WTC11 (cell line): ENCODE data around the gene PIANP. TPM values are rescaled to one million over a fixed set of nuclear protein-coding genes. Genes with fewer than 3 reads are reported as not detected.

ENCODE experiments used
- ATAC-seq: fragments of 200-7000 bp; cut with Tn5 transposase; 2 replicates; pipeline ENCODE4 v1.10.0; 2021; ENCODE audit warnings: mild to moderate bottlenecking, moderate library complexity
- CTCF ChIA-PET: fragments of 300-600 bp; sonication (Branson Sonifier 250); formaldehyde crosslinking; loops from one replicate; lab custom pipeline; 2021; ENCODE audit warnings: antibody characterized with exemption; lab: Charles Lee
- POLR2A ChIA-PET: fragments of 350-600 bp; sonication (Branson Sonifier 250); formaldehyde crosslinking; loops from one replicate; lab custom pipeline; 2021; ENCODE audit warnings: antibody characterized with exemption; lab: Charles Lee
- DNase-seq: peaks from one replicate; pipeline ENCODE4 v3.0.0; 2021; ENCODE audit warnings: low spot score
- H3K27ac Mint-ChIP-seq: 2 replicates; pipeline ENCODE4 v1.8.0; 2021; ENCODE audit warnings: mixed read lengths
- H3K27me3 Mint-ChIP-seq: 2 replicates; pipeline ENCODE4 v1.8.0; 2021; ENCODE audit warnings: low read depth, mild to moderate bottlenecking, moderate library complexity, mixed read lengths
- H3K36me3 Mint-ChIP-seq: 2 replicates; pipeline ENCODE4 v1.8.0; 2021; ENCODE audit warnings: mixed read lengths
- H3K4me1 Mint-ChIP-seq: 2 replicates; pipeline ENCODE4 v1.8.0; 2022; ENCODE audit warnings: mixed read lengths
- H3K4me3 Mint-ChIP-seq: 2 replicates; pipeline ENCODE4 v1.8.0; 2021; ENCODE audit warnings: mild to moderate bottlenecking, moderate library complexity, mixed read lengths
- H3K9me3 Mint-ChIP-seq: 2 replicates; pipeline ENCODE4 v1.8.0; 2021; ENCODE audit warnings: mixed read lengths
- CREM ChIP-seq: sonication (generic); formaldehyde crosslinking; IDR thresholded peaks from 2 replicates; pipeline ENCODE4 v1.8.1; 2022; ENCODE audit warnings: mild to moderate bottlenecking, missing genetic modification reagents, moderate library complexity
- EMX1 ChIP-seq: fragments of 250-450 bp; sonication (Bioruptor Pico); IDR thresholded peaks from 2 replicates; pipeline ENCODE4 v1.8.0; 2021; ENCODE audit warnings: mild to moderate bottlenecking
- FOXJ3 ChIP-seq: sonication (generic); formaldehyde crosslinking; IDR thresholded peaks from 2 replicates; pipeline ENCODE4 v1.9.0; 2021; ENCODE audit warnings: missing genetic modification reagents, mild to moderate bottlenecking, borderline replicate concordance
- FOXP1 ChIP-seq: sonication (generic); formaldehyde crosslinking; IDR thresholded peaks from 2 replicates; pipeline ENCODE4 v1.8.0; 2022; ENCODE audit warnings: missing genetic modification reagents, mild to moderate bottlenecking, moderate library complexity, borderline replicate concordance
- JAZF1 ChIP-seq: fragments of 250-450 bp; sonication (Bioruptor Pico); IDR thresholded peaks from 2 replicates; pipeline ENCODE4 v1.9.0; 2021; ENCODE audit warnings: moderate library complexity, mild to moderate bottlenecking, inconsistent platforms
- PRRX2 ChIP-seq: fragments of 250-450 bp; sonication (Bioruptor Pico); IDR thresholded peaks from 2 replicates; pipeline ENCODE4 v1.8.0; 2021; ENCODE audit warnings: mild to moderate bottlenecking
- SMAD3 ChIP-seq: sonication (generic); formaldehyde crosslinking; IDR thresholded peaks from 2 replicates; pipeline ENCODE4 v1.8.0; 2022; ENCODE audit warnings: missing genetic modification reagents, mild to moderate bottlenecking, borderline replicate concordance
- TEAD1 ChIP-seq: sonication (generic); formaldehyde crosslinking; IDR thresholded peaks from 2 replicates; pipeline ENCODE4 v1.8.0; 2022; ENCODE audit warnings: mild to moderate bottlenecking, missing genetic modification reagents
- ZBTB21 ChIP-seq: sonication (generic); formaldehyde crosslinking; IDR thresholded peaks from 2 replicates; pipeline ENCODE4 v1.8.1; 2023; ENCODE audit warnings: mild to moderate bottlenecking, missing genetic modification reagents, borderline replicate concordance
- ZNF121 ChIP-seq: sonication (generic); formaldehyde crosslinking; IDR thresholded peaks from 2 replicates; pipeline ENCODE4 v1.8.0; 2023; ENCODE audit warnings: missing genetic modification reagents
- total RNA-seq: library from RNA; stranded (reverse); gene quantifications from 3 replicates; pipeline ENCODE4 v1.2.3, GENCODE V29; 2021
- TF ChIP-seq, protein P1 (sequence below): sonication (generic); formaldehyde crosslinking; IDR thresholded peaks from 2 replicates; pipeline ENCODE4 v1.8.0; 2023; ENCODE audit warnings: missing genetic modification reagents, mild to moderate bottlenecking, borderline replicate concordance
- TF ChIP-seq, protein P2 (sequence below): sonication (generic); formaldehyde crosslinking; IDR thresholded peaks from 2 replicates; pipeline ENCODE4 v1.8.0; 2023; ENCODE audit warnings: mild to moderate bottlenecking, missing genetic modification reagents
- TF ChIP-seq, protein P3 (sequence below): fragments of 250-450 bp; sonication (Bioruptor Pico); IDR thresholded peaks from 2 replicates; pipeline ENCODE4 v1.9.0; 2021; ENCODE audit warnings: mild to moderate bottlenecking
- TF ChIP-seq, protein P4 (sequence below): fragments of 250-450 bp; sonication (Bioruptor Pico); IDR thresholded peaks from 2 replicates; pipeline ENCODE4 v1.8.0; 2021; ENCODE audit warnings: mild to moderate bottlenecking

Gene PIANP
- total RNA-seq, 1 experiment from 2014 or later: 7.7 TPM

DNA sequence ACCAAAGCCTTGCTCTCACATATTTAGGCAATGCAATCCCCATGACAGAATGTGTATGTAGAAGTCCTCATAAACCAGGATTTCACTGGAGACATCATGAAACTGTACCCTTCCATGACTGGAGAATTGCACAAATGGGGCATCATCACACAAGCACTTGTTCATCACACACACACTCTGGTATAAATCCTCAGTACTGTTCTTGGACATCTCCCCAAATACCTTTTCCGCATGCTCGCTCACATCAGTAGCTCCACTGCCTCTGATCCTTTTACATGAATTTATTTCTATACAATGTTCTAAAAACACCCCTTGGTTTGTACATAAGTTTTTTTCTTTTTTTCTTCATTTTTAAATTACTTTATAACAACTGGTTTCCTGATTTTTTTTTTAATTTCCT, 34.4 kb downstream of the PIANP start (continued):
- TF ChIP-seq SMAD3 (CRISPR knock-in tag): no peak

DNA sequence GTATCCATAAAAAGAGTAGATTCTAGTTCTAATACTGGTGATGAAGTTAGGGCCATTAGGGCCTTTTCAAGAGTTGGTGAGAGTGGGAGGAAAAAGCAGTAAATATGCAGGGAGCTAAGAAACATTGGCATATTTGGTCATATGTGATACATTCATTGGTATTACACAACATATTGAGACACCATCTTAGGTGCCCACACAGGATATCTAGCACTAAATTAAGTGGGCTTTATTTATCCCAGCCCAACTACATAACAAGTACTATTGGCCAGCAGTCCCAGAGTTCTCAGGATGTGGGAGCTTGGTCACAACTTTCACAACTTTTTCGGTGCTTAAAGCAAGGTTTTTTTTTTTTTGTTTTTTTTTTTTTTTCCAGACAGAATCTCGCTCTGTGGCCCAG, 35.7 kb downstream of the PIANP start:
- no peaks in the 10 kb centered on the region for H3K9me3 Mint-ChIP-seq
- DNase-seq (no peak), ATAC-seq (no peak)
- TF ChIP-seq FOXP1 (CRISPR knock-in tag) (no peak), ZNF121 (CRISPR knock-in tag) (no peak), JAZF1 (CRISPR knock-in tag) (no peak), EMX1 (CRISPR knock-in tag) (no peak), FOXJ3 (CRISPR knock-in tag) (no peak), CREM (no peak)
- TF ChIP-seq, protein P1, sequence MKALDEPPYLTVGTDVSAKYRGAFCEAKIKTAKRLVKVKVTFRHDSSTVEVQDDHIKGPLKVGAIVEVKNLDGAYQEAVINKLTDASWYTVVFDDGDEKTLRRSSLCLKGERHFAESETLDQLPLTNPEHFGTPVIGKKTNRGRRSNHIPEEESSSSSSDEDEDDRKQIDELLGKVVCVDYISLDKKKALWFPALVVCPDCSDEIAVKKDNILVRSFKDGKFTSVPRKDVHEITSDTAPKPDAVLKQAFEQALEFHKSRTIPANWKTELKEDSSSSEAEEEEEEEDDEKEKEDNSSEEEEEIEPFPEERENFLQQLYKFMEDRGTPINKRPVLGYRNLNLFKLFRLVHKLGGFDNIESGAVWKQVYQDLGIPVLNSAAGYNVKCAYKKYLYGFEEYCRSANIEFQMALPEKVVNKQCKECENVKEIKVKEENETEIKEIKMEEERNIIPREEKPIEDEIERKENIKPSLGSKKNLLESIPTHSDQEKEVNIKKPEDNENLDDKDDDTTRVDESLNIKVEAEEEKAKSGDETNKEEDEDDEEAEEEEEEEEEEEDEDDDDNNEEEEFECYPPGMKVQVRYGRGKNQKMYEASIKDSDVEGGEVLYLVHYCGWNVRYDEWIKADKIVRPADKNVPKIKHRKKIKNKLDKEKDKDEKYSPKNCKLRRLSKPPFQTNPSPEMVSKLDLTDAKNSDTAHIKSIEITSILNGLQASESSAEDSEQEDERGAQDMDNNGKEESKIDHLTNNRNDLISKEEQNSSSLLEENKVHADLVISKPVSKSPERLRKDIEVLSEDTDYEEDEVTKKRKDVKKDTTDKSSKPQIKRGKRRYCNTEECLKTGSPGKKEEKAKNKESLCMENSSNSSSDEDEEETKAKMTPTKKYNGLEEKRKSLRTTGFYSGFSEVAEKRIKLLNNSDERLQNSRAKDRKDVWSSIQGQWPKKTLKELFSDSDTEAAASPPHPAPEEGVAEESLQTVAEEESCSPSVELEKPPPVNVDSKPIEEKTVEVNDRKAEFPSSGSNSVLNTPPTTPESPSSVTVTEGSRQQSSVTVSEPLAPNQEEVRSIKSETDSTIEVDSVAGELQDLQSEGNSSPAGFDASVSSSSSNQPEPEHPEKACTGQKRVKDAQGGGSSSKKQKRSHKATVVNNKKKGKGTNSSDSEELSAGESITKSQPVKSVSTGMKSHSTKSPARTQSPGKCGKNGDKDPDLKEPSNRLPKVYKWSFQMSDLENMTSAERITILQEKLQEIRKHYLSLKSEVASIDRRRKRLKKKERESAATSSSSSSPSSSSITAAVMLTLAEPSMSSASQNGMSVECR (CRISPR knock-in tag): no peak
- TF ChIP-seq, protein P2, sequence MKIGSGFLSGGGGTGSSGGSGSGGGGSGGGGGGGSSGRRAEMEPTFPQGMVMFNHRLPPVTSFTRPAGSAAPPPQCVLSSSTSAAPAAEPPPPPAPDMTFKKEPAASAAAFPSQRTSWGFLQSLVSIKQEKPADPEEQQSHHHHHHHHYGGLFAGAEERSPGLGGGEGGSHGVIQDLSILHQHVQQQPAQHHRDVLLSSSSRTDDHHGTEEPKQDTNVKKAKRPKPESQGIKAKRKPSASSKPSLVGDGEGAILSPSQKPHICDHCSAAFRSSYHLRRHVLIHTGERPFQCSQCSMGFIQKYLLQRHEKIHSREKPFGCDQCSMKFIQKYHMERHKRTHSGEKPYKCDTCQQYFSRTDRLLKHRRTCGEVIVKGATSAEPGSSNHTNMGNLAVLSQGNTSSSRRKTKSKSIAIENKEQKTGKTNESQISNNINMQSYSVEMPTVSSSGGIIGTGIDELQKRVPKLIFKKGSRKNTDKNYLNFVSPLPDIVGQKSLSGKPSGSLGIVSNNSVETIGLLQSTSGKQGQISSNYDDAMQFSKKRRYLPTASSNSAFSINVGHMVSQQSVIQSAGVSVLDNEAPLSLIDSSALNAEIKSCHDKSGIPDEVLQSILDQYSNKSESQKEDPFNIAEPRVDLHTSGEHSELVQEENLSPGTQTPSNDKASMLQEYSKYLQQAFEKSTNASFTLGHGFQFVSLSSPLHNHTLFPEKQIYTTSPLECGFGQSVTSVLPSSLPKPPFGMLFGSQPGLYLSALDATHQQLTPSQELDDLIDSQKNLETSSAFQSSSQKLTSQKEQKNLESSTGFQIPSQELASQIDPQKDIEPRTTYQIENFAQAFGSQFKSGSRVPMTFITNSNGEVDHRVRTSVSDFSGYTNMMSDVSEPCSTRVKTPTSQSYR (CRISPR knock-in tag): no peak
- no peaks in the 10 kb centered on the region; the same call in 1 of the 2 replicates for H3K27me3 Mint-ChIP-seq
- H3K4me1 Mint-ChIP-seq: peaks cover 6% of the 10 kb centered on the region
- no peak overlapping the region for H3K4me3 Mint-ChIP-seq
- peaks cover 22% of the 10 kb centered on the region for H3K36me3 Mint-ChIP-seq
- POLR2A ChIA-PET: no interaction called here
- H3K27ac Mint-ChIP-seq: no peak overlapping the region
- CTCF ChIA-PET: interaction anchor here (0.6 to 1.8 kb wide), 6 partner anchors 20 to 217 kb away, joined by 3 to 9 read pairs (median 4); partner anchors contain the start of gene ZNF384

DNA sequence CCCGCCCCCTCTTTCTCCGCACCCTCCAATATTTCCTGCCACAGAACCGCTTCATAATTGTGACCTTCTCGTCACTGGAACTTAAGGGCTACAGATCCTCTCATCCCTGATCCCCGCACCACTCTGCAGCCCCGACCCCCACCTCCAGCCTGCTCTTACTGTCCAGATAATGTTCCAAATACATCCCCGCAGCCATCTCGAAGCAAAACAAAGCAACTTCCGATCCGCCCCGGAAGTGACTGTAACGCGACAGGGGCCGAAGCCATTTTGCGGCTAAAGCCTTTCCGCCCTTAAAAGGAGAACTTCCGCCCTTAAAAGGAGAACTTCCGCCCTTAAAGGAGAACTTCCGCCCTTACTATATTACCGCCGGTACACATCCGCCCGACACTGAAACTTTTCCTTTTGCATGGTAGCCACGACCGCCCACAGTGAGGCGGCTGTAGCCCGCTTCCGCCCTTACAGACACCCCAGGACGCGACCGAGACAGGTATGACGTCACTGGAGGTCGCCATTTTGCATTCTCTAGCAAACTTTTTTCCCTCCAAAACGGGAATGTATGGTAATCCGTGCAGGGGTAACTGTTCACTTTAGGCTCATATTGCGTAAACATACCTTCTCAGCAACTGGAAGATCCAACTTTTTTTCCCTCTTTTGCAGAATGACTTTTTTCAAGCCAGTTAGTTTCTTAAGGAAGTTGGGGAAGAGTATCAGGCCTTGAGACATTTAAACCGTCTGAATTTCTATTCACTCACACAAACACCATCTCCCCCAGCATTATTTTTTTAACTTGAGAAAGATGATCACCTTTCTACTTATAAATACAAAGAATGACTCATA, 37.5 kb downstream of the PIANP start, which contains the start of gene ING4:
Gene ING4, minus strand, starts transcription at position 214 of the 837 bp plus-strand sequence. Its CDS starts 18 bp downstream, at position 196.
- ATAC-seq: peak; percentile 96
- ChIA-PET CTCF (interaction anchor here (0.6 to 1.8 kb wide), 4 partner anchors 26 to 1626 kb away, joined by 3 to 9 read pairs (median 3); partner anchors contain the start of genes CDCA3 and ZNF384), POLR2A (interaction anchor here (0.6 kb wide), 1 partner anchor 189 kb away, joined by 3 read pairs; the partner anchor contains the start of gene USP5)
- DNase-seq: peak; percentile 94
- Mint-ChIP-seq H3K27ac (peak within 1 kb of the TSS; percentile 98), H3K4me3 (peak within 1 kb of the TSS; percentile 98), H3K36me3 (peaks cover 15% of the 10 kb centered on the region), H3K9me3 (no peaks in the 10 kb centered on the region), H3K27me3 (no peaks in the 10 kb centered on the region; the same call in 1 of the 2 replicates), H3K4me1 (peaks cover 6% of the 10 kb centered on the region)
- TF ChIP-seq, protein P3, sequence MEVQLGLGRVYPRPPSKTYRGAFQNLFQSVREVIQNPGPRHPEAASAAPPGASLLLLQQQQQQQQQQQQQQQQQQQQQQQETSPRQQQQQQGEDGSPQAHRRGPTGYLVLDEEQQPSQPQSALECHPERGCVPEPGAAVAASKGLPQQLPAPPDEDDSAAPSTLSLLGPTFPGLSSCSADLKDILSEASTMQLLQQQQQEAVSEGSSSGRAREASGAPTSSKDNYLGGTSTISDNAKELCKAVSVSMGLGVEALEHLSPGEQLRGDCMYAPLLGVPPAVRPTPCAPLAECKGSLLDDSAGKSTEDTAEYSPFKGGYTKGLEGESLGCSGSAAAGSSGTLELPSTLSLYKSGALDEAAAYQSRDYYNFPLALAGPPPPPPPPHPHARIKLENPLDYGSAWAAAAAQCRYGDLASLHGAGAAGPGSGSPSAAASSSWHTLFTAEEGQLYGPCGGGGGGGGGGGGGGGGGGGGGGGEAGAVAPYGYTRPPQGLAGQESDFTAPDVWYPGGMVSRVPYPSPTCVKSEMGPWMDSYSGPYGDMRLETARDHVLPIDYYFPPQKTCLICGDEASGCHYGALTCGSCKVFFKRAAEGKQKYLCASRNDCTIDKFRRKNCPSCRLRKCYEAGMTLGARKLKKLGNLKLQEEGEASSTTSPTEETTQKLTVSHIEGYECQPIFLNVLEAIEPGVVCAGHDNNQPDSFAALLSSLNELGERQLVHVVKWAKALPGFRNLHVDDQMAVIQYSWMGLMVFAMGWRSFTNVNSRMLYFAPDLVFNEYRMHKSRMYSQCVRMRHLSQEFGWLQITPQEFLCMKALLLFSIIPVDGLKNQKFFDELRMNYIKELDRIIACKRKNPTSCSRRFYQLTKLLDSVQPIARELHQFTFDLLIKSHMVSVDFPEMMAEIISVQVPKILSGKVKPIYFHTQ: no peak
- TF ChIP-seq EMX1 (CRISPR knock-in tag) (no peak), FOXP1 (CRISPR knock-in tag) (no peak), TEAD1 (CRISPR knock-in tag) (peak; percentile 53; the same call in 1 of the 2 replicates), CREM (peak; percentile 97), ZBTB21 (CRISPR knock-in tag) (peak; percentile 98), PRRX2 (CRISPR knock-in tag) (0 out of 2 replicates have a peak, but pooled peaks have one; percentile 39)
- TF ChIP-seq, protein P4, sequence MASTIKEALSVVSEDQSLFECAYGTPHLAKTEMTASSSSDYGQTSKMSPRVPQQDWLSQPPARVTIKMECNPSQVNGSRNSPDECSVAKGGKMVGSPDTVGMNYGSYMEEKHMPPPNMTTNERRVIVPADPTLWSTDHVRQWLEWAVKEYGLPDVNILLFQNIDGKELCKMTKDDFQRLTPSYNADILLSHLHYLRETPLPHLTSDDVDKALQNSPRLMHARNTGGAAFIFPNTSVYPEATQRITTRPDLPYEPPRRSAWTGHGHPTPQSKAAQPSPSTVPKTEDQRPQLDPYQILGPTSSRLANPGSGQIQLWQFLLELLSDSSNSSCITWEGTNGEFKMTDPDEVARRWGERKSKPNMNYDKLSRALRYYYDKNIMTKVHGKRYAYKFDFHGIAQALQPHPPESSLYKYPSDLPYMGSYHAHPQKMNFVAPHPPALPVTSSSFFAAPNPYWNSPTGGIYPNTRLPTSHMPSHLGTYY (CRISPR knock-in tag): 0 out of 2 replicates have a peak, but pooled peaks have one; percentile 53
- TF ChIP-seq, protein P1 (CRISPR knock-in tag): peak; percentile 78; the same call in 1 of the 2 replicates
